ENCODE data around the gene FAHD2A.
"Not testable (repeated sequence)": the region's sequence is repeated elsewhere in the genome, so short reads cannot be mapped to it uniquely, and the experiment has no call there.

FAHD2A gene

DNA sequence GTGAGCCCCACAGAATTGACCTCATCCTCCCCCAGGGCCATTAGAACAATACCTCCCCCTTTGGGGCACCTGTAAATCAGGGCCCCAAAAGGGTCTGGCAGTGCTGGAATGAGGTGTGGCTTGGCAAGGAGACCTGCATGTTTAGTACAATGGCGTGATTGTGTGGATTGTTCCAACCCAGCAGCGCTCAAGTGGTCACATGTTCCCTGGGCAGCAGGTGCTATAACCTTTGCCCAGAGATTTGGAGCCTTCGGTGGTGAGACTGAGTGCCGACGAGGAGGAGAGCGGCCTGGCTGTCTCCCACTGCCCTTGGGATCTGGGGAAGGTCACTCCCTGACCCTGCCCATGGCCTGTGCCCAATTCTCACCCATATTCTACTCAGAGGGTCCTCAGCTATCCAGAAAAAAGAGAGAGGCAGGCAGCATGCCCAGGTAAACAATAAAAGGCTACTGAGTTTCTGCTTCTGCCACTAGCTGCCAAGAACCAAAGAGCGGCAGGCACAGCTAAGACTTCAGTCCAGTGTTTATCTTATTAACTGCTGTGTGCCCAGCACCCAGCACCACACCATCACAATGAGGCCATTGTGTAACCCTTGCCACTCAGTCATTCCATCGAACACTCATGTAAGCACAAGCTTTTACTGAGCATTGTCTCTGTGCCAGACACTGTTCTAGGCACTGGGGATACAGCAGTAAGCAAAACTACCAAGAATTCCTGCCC lies 27.4 kb downstream of the FAHD2A start:
- not testable (repeated sequence) for H4K20me1 ChIP-seq (ENCODE audit: insufficient read depth, low read length, poor library complexity, severe bottlenecking); H3K27me3 ChIP-seq (ENCODE audit: insufficient read depth, low read length, poor library complexity, severe bottlenecking)

GRCh38 chr2:95433373-95433772 lies 30.9 kb downstream of the FAHD2A start:
- not testable (repeated sequence) for H3K79me2 ChIP-seq (ENCODE audit: insufficient read depth, low read length); H3K27me3 ChIP-seq (ENCODE audit: insufficient read depth, low read length, poor library complexity, severe bottlenecking); H2AFZ ChIP-seq (ENCODE audit: low read length); H3F3A ChIP-seq (ENCODE audit: low read depth); H3K36me3 ChIP-seq (ENCODE audit: insufficient read depth, low read length); H3K4me2 ChIP-seq (ENCODE audit: low read depth, low read length, poor library complexity, severe bottlenecking); H3K9me3 ChIP-seq (ENCODE audit: insufficient read depth, low read depth, low read length); H3K9me2 ChIP-seq (replicated peaks; ENCODE audit: low read depth, low read length); H4K20me1 ChIP-seq (ENCODE audit: insufficient read depth, low read length, poor library complexity, severe bottlenecking); H3K9ac ChIP-seq (ENCODE audit: low read depth, low read length, poor library complexity, severe bottlenecking); H3K4me3 ChIP-seq (ENCODE audit: low read length, poor library complexity, severe bottlenecking); H3K4me1 ChIP-seq (ENCODE audit: insufficient read depth, low read length, poor library complexity, severe bottlenecking)

More for the DNA sequence above, 27.4 kb downstream of the FAHD2A start:
- H3K79me2 ChIP-seq (ENCODE audit: insufficient read depth, low read length); H3K9ac ChIP-seq (ENCODE audit: low read depth, low read length, poor library complexity, severe bottlenecking); H3K9me3 ChIP-seq (ENCODE audit: insufficient read depth, low read depth, low read length); H3K9me2 ChIP-seq (replicated peaks; ENCODE audit: low read depth, low read length); H3K4me3 ChIP-seq (ENCODE audit: low read length, poor library complexity, severe bottlenecking); H3K36me3 ChIP-seq (ENCODE audit: insufficient read depth, low read length); H3F3A ChIP-seq (ENCODE audit: low read depth); H3K4me1 ChIP-seq (ENCODE audit: insufficient read depth, low read length, poor library complexity, severe bottlenecking); H2AFZ ChIP-seq (ENCODE audit: low read length); H3K4me2 ChIP-seq (ENCODE audit: low read depth, low read length, poor library complexity, severe bottlenecking): not testable (repeated sequence)

GRCh38 chr2:95433973-95434372 lies 31.5 kb downstream of the FAHD2A start:
- not testable (repeated sequence) for H3F3A ChIP-seq (ENCODE audit: low read depth); H2AFZ ChIP-seq (ENCODE audit: low read length); H3K36me3 ChIP-seq (ENCODE audit: insufficient read depth, low read length); H3K9me2 ChIP-seq (replicated peaks; ENCODE audit: low read depth, low read length); H3K27me3 ChIP-seq (ENCODE audit: insufficient read depth, low read length, poor library complexity, severe bottlenecking); H3K9me3 ChIP-seq (ENCODE audit: insufficient read depth, low read depth, low read length); H4K20me1 ChIP-seq (ENCODE audit: insufficient read depth, low read length, poor library complexity, severe bottlenecking); H3K4me1 ChIP-seq (ENCODE audit: insufficient read depth, low read length, poor library complexity, severe bottlenecking); H3K9ac ChIP-seq (ENCODE audit: low read depth, low read length, poor library complexity, severe bottlenecking); H3K4me3 ChIP-seq (ENCODE audit: low read length, poor library complexity, severe bottlenecking); H3K4me2 ChIP-seq (ENCODE audit: low read depth, low read length, poor library complexity, severe bottlenecking); H3K79me2 ChIP-seq (ENCODE audit: insufficient read depth, low read length)

- H3F3A ChIP-seq (ENCODE audit: low read depth); H3K4me2 ChIP-seq (ENCODE audit: low read depth, low read length, poor library complexity, severe bottlenecking); H3K4me3 ChIP-seq (ENCODE audit: low read length, poor library complexity, severe bottlenecking); H3K4me1 ChIP-seq (ENCODE audit: insufficient read depth, low read length, poor library complexity, severe bottlenecking); H3K9me3 ChIP-seq (ENCODE audit: insufficient read depth, low read depth, low read length); H3K79me2 ChIP-seq (ENCODE audit: insufficient read depth, low read length); H2AFZ ChIP-seq (ENCODE audit: low read length); H3K9ac ChIP-seq (ENCODE audit: low read depth, low read length, poor library complexity, severe bottlenecking); H3K9me2 ChIP-seq (replicated peaks; ENCODE audit: low read depth, low read length); H4K20me1 ChIP-seq (ENCODE audit: insufficient read depth, low read length, poor library complexity, severe bottlenecking); H3K36me3 ChIP-seq (ENCODE audit: insufficient read depth, low read length); H3K27me3 ChIP-seq (ENCODE audit: insufficient read depth, low read length, poor library complexity, severe bottlenecking): not testable (repeated sequence)
These were observed 32.1 kb downstream of the FAHD2A start for GRCh38 chr2:95434507-95435076.

- not testable (repeated sequence) for H3K27me3 ChIP-seq (ENCODE audit: insufficient read depth, low read length, poor library complexity, severe bottlenecking); H3K4me1 ChIP-seq (ENCODE audit: insufficient read depth, low read length, poor library complexity, severe bottlenecking); H3K4me2 ChIP-seq (ENCODE audit: low read depth, low read length, poor library complexity, severe bottlenecking); H3K36me3 ChIP-seq (ENCODE audit: insufficient read depth, low read length); H3K9ac ChIP-seq (ENCODE audit: low read depth, low read length, poor library complexity, severe bottlenecking); H3K4me3 ChIP-seq (ENCODE audit: low read length, poor library complexity, severe bottlenecking); H3K79me2 ChIP-seq (ENCODE audit: insufficient read depth, low read length); H2AFZ ChIP-seq (ENCODE audit: low read length); H3K9me2 ChIP-seq (replicated peaks; ENCODE audit: low read depth, low read length); H3K9me3 ChIP-seq (ENCODE audit: insufficient read depth, low read depth, low read length); H4K20me1 ChIP-seq (ENCODE audit: insufficient read depth, low read length, poor library complexity, severe bottlenecking); H3F3A ChIP-seq (ENCODE audit: low read depth)
These were observed 32.8 kb downstream of the FAHD2A start for GRCh38 chr2:95435162-95435871.

- not testable (repeated sequence) for H3K27me3 ChIP-seq (ENCODE audit: insufficient read depth, low read length, poor library complexity, severe bottlenecking); H3K9me3 ChIP-seq (ENCODE audit: insufficient read depth, low read depth, low read length); H3K36me3 ChIP-seq (ENCODE audit: insufficient read depth, low read length); H3K4me1 ChIP-seq (ENCODE audit: insufficient read depth, low read length, poor library complexity, severe bottlenecking); H2AFZ ChIP-seq (ENCODE audit: low read length); H4K20me1 ChIP-seq (ENCODE audit: insufficient read depth, low read length, poor library complexity, severe bottlenecking); H3F3A ChIP-seq (ENCODE audit: low read depth); H3K4me3 ChIP-seq (ENCODE audit: low read length, poor library complexity, severe bottlenecking); H3K9ac ChIP-seq (ENCODE audit: low read depth, low read length, poor library complexity, severe bottlenecking); H3K4me2 ChIP-seq (ENCODE audit: low read depth, low read length, poor library complexity, severe bottlenecking); H3K9me2 ChIP-seq (replicated peaks; ENCODE audit: low read depth, low read length); H3K79me2 ChIP-seq (ENCODE audit: insufficient read depth, low read length)
These were observed 33.3 kb downstream of the FAHD2A start for GRCh38 chr2:95435872-95436209.

DNA sequence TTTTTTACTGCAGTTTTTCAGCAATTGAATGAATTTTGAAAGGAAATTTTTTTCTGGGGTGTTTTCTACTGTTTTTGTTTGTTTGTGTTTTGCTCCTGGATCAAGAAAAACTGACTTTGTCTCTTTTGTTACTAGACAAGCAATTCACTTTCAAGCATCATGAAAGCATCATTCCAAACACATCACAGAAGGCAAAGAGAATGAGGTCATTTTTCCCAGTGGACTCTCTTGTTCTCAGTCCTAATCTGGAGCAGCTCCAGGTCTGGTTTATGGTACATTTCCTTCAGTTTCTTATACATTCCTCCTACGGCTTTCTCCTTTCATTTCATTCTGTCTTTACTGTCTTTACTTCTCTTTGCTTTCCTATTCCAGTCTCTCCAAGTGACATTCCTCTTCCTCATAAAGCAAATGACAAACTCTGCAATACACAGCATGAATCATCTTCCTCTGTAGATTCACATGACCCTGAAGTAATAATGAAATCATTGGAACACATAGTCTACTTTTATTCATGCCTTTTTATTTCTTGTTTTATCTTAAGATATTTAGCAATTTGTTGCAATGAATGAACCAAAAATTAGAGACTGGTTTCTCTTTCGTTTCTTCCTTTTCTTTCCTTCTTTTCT lies 40.1 kb downstream of the FAHD2A start:
- not testable (repeated sequence) for H3K9me3 ChIP-seq (ENCODE audit: insufficient read depth, low read depth, low read length); H3K27me3 ChIP-seq (ENCODE audit: insufficient read depth, low read length, poor library complexity, severe bottlenecking); H3F3A ChIP-seq (ENCODE audit: low read depth); H3K4me1 ChIP-seq (ENCODE audit: insufficient read depth, low read length, poor library complexity, severe bottlenecking); H3K36me3 ChIP-seq (ENCODE audit: insufficient read depth, low read length); H2AFZ ChIP-seq (ENCODE audit: low read length); H3K9me2 ChIP-seq (replicated peaks; ENCODE audit: low read depth, low read length); H3K9ac ChIP-seq (ENCODE audit: low read depth, low read length, poor library complexity, severe bottlenecking); H3K4me2 ChIP-seq (ENCODE audit: low read depth, low read length, poor library complexity, severe bottlenecking); H3K79me2 ChIP-seq (ENCODE audit: insufficient read depth, low read length); H4K20me1 ChIP-seq (ENCODE audit: insufficient read depth, low read length, poor library complexity, severe bottlenecking); H3K4me3 ChIP-seq (ENCODE audit: low read length, poor library complexity, severe bottlenecking)

Data from Loucy (cell line).